Endothelial cell of umbilical vein (primary cell): ENCODE data around the gene DNAJB11. TPM values are rescaled to one million over a fixed set of nuclear protein-coding genes. Genes with fewer than 3 reads are reported as not detected.

Experiments used
- BruUV-seq: library from RNA; stranded (reverse); fragments of 400-500 nt; replicated peaks from 2 replicates; lab custom pipeline; 2021; lab: Mats Ljungman, UMichigan
- CTCF ChIA-PET: fragments of 300-600, 350-600 bp; sonication (Branson Sonifier 250); formaldehyde crosslinking; loops from one replicate; lab custom pipeline; 2021; ENCODE audit warnings: antibody characterized with exemption, inconsistent platforms; lab: Charles Lee
- POLR2A ChIA-PET: fragments of 300-600, 350-600 bp; sonication (Branson Sonifier 250); formaldehyde crosslinking; loops from one replicate; lab custom pipeline; 2021; ENCODE audit warnings: antibody characterized with exemption, inconsistent platforms; lab: Charles Lee
- DNase-seq: peaks from one replicate; pipeline ENCODE4 v3.0.0-alpha.2; 2011; ENCODE audit warnings: low read depth, low spot score
- FAIRE-seq: peaks from 2 replicates; lab custom pipeline; 2011; peaks lifted over from hg19 to GRCh38; lab: Jason Lieb, UNC
- H2AFZ ChIP-seq: 2 replicates; pipeline ENCODE4 v1.6.0; 2012; ENCODE audit warnings: low read depth, low read length, control low read depth, inconsistent platforms
- H3K27ac ChIP-seq: 2 replicates; pipeline ENCODE4 v1.5.1; 2011; ENCODE audit warnings: low read depth, mild to moderate bottlenecking, control low read depth, low read length, moderate library complexity; ENCODE audit not compliant: insufficient read depth
- H3K27me3 ChIP-seq, 2 experiments: 2 replicates each; pipeline versions ENCODE4 v1.6.0 to v1.6.1; 2011; ENCODE audit warnings: low read length in 2 of 2, mixed read lengths in 1 of 2; ENCODE audit not compliant: control insufficient read depth in 2 of 2, insufficient read depth in 2 of 2
- H3K36me3 ChIP-seq, 2 experiments: 2 replicates in 1 of 2; 3 replicates in 1 of 2; pipeline ENCODE4 v1.5.1; 2011; ENCODE audit warnings: low read length in 2 of 2, mild to moderate bottlenecking in 1 of 2, moderate library complexity in 1 of 2; ENCODE audit not compliant: control insufficient read depth in 2 of 2, insufficient read depth in 2 of 2; ENCODE audit errors: extremely low read depth in 1 of 2
- H3K4me1 ChIP-seq: 3 replicates; pipeline ENCODE4 v1.5.1; 2011; ENCODE audit warnings: mild to moderate bottlenecking, low read length; ENCODE audit not compliant: control insufficient read depth, insufficient read depth; ENCODE audit errors: extremely low read depth
- H3K4me2 ChIP-seq: 2 replicates; pipeline ENCODE4 v1.6.1; 2011; ENCODE audit warnings: low read length, control low read depth, mixed read lengths; ENCODE audit not compliant: insufficient read depth
- H3K4me3 ChIP-seq, 3 experiments: fragments of 200-600 bp in 1 of 3; sonication (generic), shearing (Covaris generic) in 1 of 3; replicated peaks in 1 of 3; 2 replicates each; pipeline ENCODE4 v1.5.1; 2011 to 2016; ENCODE audit warnings: control low read depth in 3 of 3, low read length in 3 of 3, mild to moderate bottlenecking in 2 of 3, inconsistent platforms in 1 of 3, low read depth in 1 of 3, moderate library complexity in 1 of 3; ENCODE audit not compliant: insufficient read depth in 1 of 3
- H3K79me2 ChIP-seq: 2 replicates; pipeline ENCODE4 v1.6.0; 2012; ENCODE audit warnings: low read length, inconsistent platforms; ENCODE audit not compliant: control insufficient read depth, insufficient read depth
- H3K9ac ChIP-seq: replicated peaks from 2 replicates; pipeline ENCODE3; 2011; ENCODE audit warnings: low read length, control low read depth; ENCODE audit not compliant: insufficient read depth; ENCODE audit errors: extremely low read depth
- H3K9me1 ChIP-seq: replicated peaks from 3 replicates; pipeline ENCODE4 v1.6.0; 2011; ENCODE audit warnings: mild to moderate bottlenecking, low read length; ENCODE audit not compliant: control insufficient read depth, insufficient read depth; ENCODE audit errors: extremely low read depth
- H3K9me3 ChIP-seq: replicated peaks from 2 replicates; pipeline ENCODE4 v1.5.1; 2012; ENCODE audit warnings: low read length, inconsistent platforms; ENCODE audit not compliant: control insufficient read depth, insufficient read depth
- H4K20me1 ChIP-seq: replicated peaks from 2 replicates; pipeline ENCODE3; 2011; ENCODE audit warnings: mild to moderate bottlenecking, low read length; ENCODE audit not compliant: control insufficient read depth, insufficient read depth; ENCODE audit errors: extremely low read depth
- CTCF ChIP-seq, 2 donors: IDR thresholded peaks; 1 replicate in 1 of 2; 2 replicates in 1 of 2; pipeline ENCODE4 v1.5.1; 2011; ENCODE audit warnings: low read length in 2 of 2, mild to moderate bottlenecking in 2 of 2, moderate library complexity in 2 of 2, control low read depth in 1 of 2, inconsistent platforms in 1 of 2, low read depth in 1 of 2; ENCODE audit not compliant: insufficient read depth in 1 of 2; ENCODE audit errors: extremely low read depth in 1 of 2
- FOS ChIP-seq: IDR thresholded peaks from 2 replicates; pipeline ENCODE4 v1.6.1; 2011; ENCODE audit warnings: mild to moderate bottlenecking, low read length, moderate library complexity, borderline replicate concordance; ENCODE audit not compliant: insufficient read depth
- JUN ChIP-seq: IDR thresholded peaks from 2 replicates; pipeline ENCODE4 v1.6.1; 2011; ENCODE audit warnings: borderline replicate concordance, low read depth; ENCODE audit not compliant: insufficient read length, insufficient read depth
- POLR2AphosphoS5 ChIP-seq: IDR thresholded peaks from 2 replicates; pipeline ENCODE4 v1.6.1; 2012; ENCODE audit warnings: low read depth, mild to moderate bottlenecking, control low read depth, low read length, moderate library complexity; ENCODE audit not compliant: insufficient read depth
- dilution Hi-C: fragments of 300-500 bp; cut with MboI; formaldehyde crosslinking; loops from one replicate; pipeline ENCODE4 v1.15.0; 2019; ENCODE audit warnings: low sequenced_read_pairs; ENCODE audit not compliant: extremely low pct_ligation_motif_present
- intact Hi-C: fragments of 100-400 bp; cut with micrococcal nuclease; formaldehyde crosslinking; loops from one replicate; pipeline ENCODE4 v1.10.0; 2022
- polyA plus RNA-seq, 4 experiments: library from polyadenylated mRNA; depleted of rRNA in 3 of 4; stranded (reverse) in 3 of 4; unstranded in 1 of 4; fragments of >200 nt; gene quantifications; 2 replicates each; pipeline versions ENCODE4 v1.2.1 to v1.2.3, GENCODE V29; 2011 to 2012; ENCODE audit warnings: missing spikeins in 1 of 4
- total RNA-seq: library from RNA; stranded (reverse); gene quantifications from 2 replicates; pipeline ENCODE4 v1.2.3, GENCODE V29; 2021

DNAJB11 gene
- total and polyA plus RNA-seq, 2 donors (not counting 3 experiments of a cell fraction or from before 2014, with no cell fraction given) = 39.5 to 87.6 TPM

- TF ChIP-seq CTCF (IDR thresholded peaks at IDR 0.05; ENCODE audit: extremely low read depth in 1 of 2, insufficient read depth in 1 of 2, low read depth in 1 of 2, low read length in 2 of 2) (peak; percentile 43 to 66), JUN (peak; percentile 27), POLR2AphosphoS5 (no peak), FOS (peak; percentile 42)
- Histone ChIP-seq H3K9me3 (no peaks in the 10 kb centered on the region), H3K27me3 (no peaks in the 10 kb centered on the region), H3K9ac (no peak overlapping the region), H3K36me3 (no peaks in the 10 kb centered on the region), H3K27ac (peak overlapping the region; percentile 46), H3K4me1 (peaks cover 20% of the 10 kb centered on the region), H3K4me2 (peak overlapping the region; percentile 57), H4K20me1 (no peaks in the 10 kb centered on the region), H2AFZ (no peak overlapping the region), H3K9me1 (no peaks in the 10 kb centered on the region), H3K4me3 (no peak overlapping the region), H3K79me2 (no peaks in the 10 kb centered on the region)
- POLR2A ChIA-PET = interaction anchor here (0.8 kb wide), 1 partner anchor 30 kb away, joined by 3 read pairs; the partner anchor contains the start of gene DNAJB11
- BruUV-seq = no TSS peak
- CTCF ChIA-PET = interaction anchor here (0.5 to 5.6 kb wide), 68 partner anchors 8 to 954 kb away, joined by 3 to 187 read pairs (median 4); partner anchors contain the start of genes DNAJB11, ETV5 and SENP2
- intact Hi-C loops = loop anchor here (1.0 to 10.0 kb wide), 5 partner anchors 26 to 886 kb away; partner anchors contain the start of genes ETV5 and TBCCD1
- DNase-seq = peak; percentile 82
- FAIRE-seq = peak; percentile 89
- dilution Hi-C loops = no loop called here
Observed at GRCh38 chr3:186540221-186540834, 30.2 kb upstream of the DNAJB11 start.
